Right ventricle myocardium inferior (tissue), 1 donor: ENCODE measurements around the gene DOCK1. TPM values are rescaled to one million over a fixed set of nuclear protein-coding genes. Genes with fewer than 3 reads are reported as not detected.
"Not testable (repeated sequence)": the region's sequence is repeated elsewhere in the genome, so short reads cannot be mapped to it uniquely, and the experiment has no call there.

Source experiments
- ATAC-seq: fragments of 200-7000 bp; cut with Tn5 transposase; one replicate; pipeline ENCODE4 v1.9.1; 2020; ENCODE audit warnings: mild to moderate bottlenecking, moderate library complexity
- DNase-seq: peaks from one replicate; pipeline ENCODE4 v3.0.0; 2021; ENCODE audit errors: missing footprints
- intact Hi-C: fragments of 100-400 bp; cut with DNase I; formaldehyde crosslinking; loops from one replicate; pipeline ENCODE4 v1.11.0; 2022
- total RNA-seq: library from RNA; stranded (reverse); fragmentation: NEBNext Ultra II Directional; extraction: Animal tissue kit (Norgen Biotek cat#: 25700); gene quantifications from one replicate; pipeline ENCODE4 v1.2.1, GENCODE V29; 2021
- donor health status: DM: no; HTN: yes; CAD: no; lungs with severe emphysema.

Gene DOCK1
- total RNA-seq, 1 donor from 2014 or later: 16.8 TPM

GRCh38 chr10:127299192-127299591, 394.0 kb downstream of the DOCK1 start:
- ATAC-seq, intact Hi-C loops, DNase-seq: not testable (repeated sequence)

- no peak for DNase-seq
- no peak for ATAC-seq
- intact Hi-C loops: no loop called here
Observed at GRCh38 chr10:127299956-127300689, 394.9 kb downstream of the DOCK1 start.

- intact Hi-C loops: no loop called here
- no peak for ATAC-seq
- no peak for DNase-seq
Observed at GRCh38 chr10:127300868-127301321, 395.7 kb downstream of the DOCK1 start.

- no peak for ATAC-seq
- DNase-seq: no peak
- intact Hi-C loops: no loop called here
Observed at GRCh38 chr10:127302343-127302742, 397.1 kb downstream of the DOCK1 start.

GRCh38 chr10:127303105-127303504, 397.9 kb downstream of the DOCK1 start:
- ATAC-seq (no peak), DNase-seq (no peak)
- intact Hi-C loops: no loop called here

- no peak for ATAC-seq
- intact Hi-C loops: no loop called here
Observed at GRCh38 chr10:127303746-127304145, 398.5 kb downstream of the DOCK1 start.

GRCh38 chr10:127306479-127306878, 401.3 kb downstream of the DOCK1 start:
- DNase-seq (no peak), ATAC-seq (no peak)
- intact Hi-C loops: no loop called here

More at GRCh38 chr10:127303746-127304145, 398.5 kb downstream of the DOCK1 start:
- no peak for DNase-seq

- no peak for ATAC-seq
- intact Hi-C loops: no loop called here
Observed at GRCh38 chr10:127307338-127307737, 402.1 kb downstream of the DOCK1 start.

GRCh38 chr10:127308031-127308430, 402.8 kb downstream of the DOCK1 start:
- intact Hi-C loops: no loop called here
- ATAC-seq (no peak), DNase-seq (no peak)

More at GRCh38 chr10:127307338-127307737, 402.1 kb downstream of the DOCK1 start:
- DNase-seq: no peak

- intact Hi-C loops, DNase-seq, ATAC-seq: not testable (repeated sequence)
Observed at GRCh38 chr10:127309619-127310018, 404.4 kb downstream of the DOCK1 start.

GRCh38 chr10:127310430-127310829, 405.2 kb downstream of the DOCK1 start:
- DNase-seq (no peak), ATAC-seq (no peak)
- intact Hi-C loops: no loop called here

- DNase-seq: no peak
- ATAC-seq: no peak
- intact Hi-C loops: no loop called here
Observed at GRCh38 chr10:127310923-127311322, 405.7 kb downstream of the DOCK1 start.

GRCh38 chr10:127313996-127314700, 408.9 kb downstream of the DOCK1 start:
- intact Hi-C loops: no loop called here
- DNase-seq (no peak), ATAC-seq (no peak)

- no peak for DNase-seq
- ATAC-seq: no peak
- intact Hi-C loops: no loop called here
Observed at GRCh38 chr10:127314797-127315196, 409.6 kb downstream of the DOCK1 start.

GRCh38 chr10:127315888-127316287, 410.7 kb downstream of the DOCK1 start:
- ATAC-seq: no peak
- intact Hi-C loops: no loop called here
- DNase-seq: no peak

- intact Hi-C loops: no loop called here
- DNase-seq (no peak), ATAC-seq (no peak)
Observed at GRCh38 chr10:127318396-127318795, 413.2 kb downstream of the DOCK1 start.

- DNase-seq (no peak), ATAC-seq (no peak)
- intact Hi-C loops: no loop called here
Observed at GRCh38 chr10:127319271-127319670, 414.0 kb downstream of the DOCK1 start.

GRCh38 chr10:127319691-127320090, 414.5 kb downstream of the DOCK1 start:
- ATAC-seq (no peak), DNase-seq (no peak)
- intact Hi-C loops: no loop called here

- no peak for ATAC-seq
- DNase-seq: no peak
- intact Hi-C loops: no loop called here
Observed at GRCh38 chr10:127320176-127320575, 414.9 kb downstream of the DOCK1 start.

GRCh38 chr10:127322286-127322685, 417.1 kb downstream of the DOCK1 start:
- ATAC-seq: no peak
- intact Hi-C loops: no loop called here
- no peak for DNase-seq
